Neural cell (in vitro differentiated cells): ENCODE data around the gene CRADD.

ENCODE experiments used
- CTCF ChIP-seq: fragments of 450-650 bp; IDR thresholded peaks from 2 replicates; pipeline ENCODE4 v1.5.1; 2014; ENCODE audit warnings: antibody characterized with exemption, mild to moderate bottlenecking, moderate library complexity; ENCODE audit not compliant: poor library complexity, severe bottlenecking
- EP300 ChIP-seq: fragments of 450-650 bp; conservative IDR thresholded peaks from 2 replicates; pipeline ENCODE4 v1.6.1; 2014; ENCODE audit warnings: antibody characterized with exemption, mild to moderate bottlenecking, moderate library complexity; ENCODE audit not compliant: poor library complexity, severe bottlenecking
- EZH2 ChIP-seq: fragments of 200-600, 300-800 bp; shearing (Covaris generic), sonication (generic); IDR thresholded peaks from 2 replicates; pipeline ENCODE4 v1.6.1; 2014; ENCODE audit warnings: antibody characterized with exemption, low read length, borderline replicate concordance, mild to moderate bottlenecking; ENCODE audit not compliant: insufficient read depth, poor library complexity, severe bottlenecking
- MXI1 ChIP-seq: fragments of 450-650 bp; conservative IDR thresholded peaks from 2 replicates; pipeline ENCODE4 v1.6.1; 2014; ENCODE audit warnings: antibody characterized with exemption, mild to moderate bottlenecking; ENCODE audit not compliant: poor library complexity, severe bottlenecking
- POLR2AphosphoS5 ChIP-seq: IDR thresholded peaks from 2 replicates; pipeline ENCODE4 v1.6.1; 2012
- TAF1 ChIP-seq: IDR thresholded peaks from 2 replicates; pipeline ENCODE4 v1.6.1; 2012; ENCODE audit warnings: low read depth

- TF ChIP-seq MXI1 (no peak), EP300 (no peak), CTCF (no peak), TAF1 (no peak), EZH2 (no peak), POLR2AphosphoS5 (no peak)
Observed at GRCh38 chr12:93670104-93670503, 7.1 kb upstream of the CRADD start.
